IMR-90 (cell line): ENCODE data around the gene USP33. TPM values are rescaled to one million over a fixed set of nuclear protein-coding genes. Genes with fewer than 3 reads are reported as not detected.

ENCODE experiments used
- ATAC-seq: fragments of 200-7000 bp; cut with Tn5 transposase; 2 replicates; pipeline ENCODE4 v1.9.1; 2020; ENCODE audit warnings: low read depth, mild to moderate bottlenecking, moderate library complexity
- BruUV-seq: library from RNA; stranded (reverse); fragments of 400-500 nt; replicated peaks from 2 replicates; lab custom pipeline; 2021; lab: Mats Ljungman, UMichigan
- CTCF ChIA-PET: fragments of 300-600 bp; formaldehyde crosslinking; extraction: SDS; loops from one replicate; lab custom pipeline; 2021; ENCODE audit warnings: antibody characterized with exemption; lab: Yijun Ruan, JAX
- POLR2A ChIA-PET: fragments of 300-600 bp; sonication (Branson Sonifier 250); formaldehyde crosslinking; loops from one replicate; lab custom pipeline; 2022; ENCODE audit warnings: antibody characterized with exemption; ENCODE audit not compliant: unreplicated experiment; lab: Charles Lee
- DNase-seq: peaks from one replicate; pipeline ENCODE4 v3.0.0; 2013
- H2AFZ ChIP-seq: replicated peaks from 2 replicates; pipeline ENCODE3; 2013; ENCODE audit warnings: low read length, mild to moderate bottlenecking; ENCODE audit not compliant: poor library complexity
- H2AK5ac ChIP-seq: 2 replicates; pipeline ENCODE4 v1.6.1; 2013; ENCODE audit warnings: low read depth, low read length, inconsistent platforms
- H2AK9ac ChIP-seq: replicated peaks from 2 replicates; pipeline ENCODE3; 2013; ENCODE audit warnings: mild to moderate bottlenecking, low read depth, low read length, moderate library complexity; ENCODE audit not compliant: poor library complexity
- H2BK120ac ChIP-seq: 2 replicates; pipeline ENCODE4 v1.6.1; 2013; ENCODE audit warnings: low read depth, low read length, inconsistent platforms
- H2BK15ac ChIP-seq: 3 replicates; pipeline ENCODE4 v1.6.1; 2013; ENCODE audit warnings: low read depth, low read length, inconsistent platforms
- H2BK20ac ChIP-seq: 2 replicates; pipeline ENCODE4 v1.6.1; 2013; ENCODE audit warnings: low read depth, mild to moderate bottlenecking, inconsistent platforms, low read length, moderate library complexity
- H2BK5ac ChIP-seq: 2 replicates; pipeline ENCODE4 v1.6.1; 2013; ENCODE audit warnings: mild to moderate bottlenecking, low read depth, low read length, inconsistent platforms; ENCODE audit not compliant: poor library complexity, severe bottlenecking
- H3K14ac ChIP-seq: replicated peaks from 2 replicates; pipeline ENCODE4 v1.6.1; 2013; ENCODE audit warnings: low read depth, low read length, inconsistent platforms
- H3K18ac ChIP-seq: 2 replicates; pipeline ENCODE4 v1.6.1; 2013; ENCODE audit warnings: low read depth, low read length, control low read depth
- H3K23ac ChIP-seq: 2 replicates; pipeline ENCODE4 v1.6.1; 2013; ENCODE audit warnings: low read depth, low read length, inconsistent platforms
- H3K27ac ChIP-seq: 2 replicates; pipeline ENCODE4 v1.5.1; 2013; ENCODE audit warnings: mild to moderate bottlenecking, control low read depth, low read length; ENCODE audit not compliant: insufficient read depth
- H3K27me3 ChIP-seq: 2 replicates; pipeline ENCODE4 v1.6.1; 2013; ENCODE audit warnings: low read length; ENCODE audit not compliant: control insufficient read depth, insufficient read depth
- H3K36me3 ChIP-seq: 2 replicates; pipeline ENCODE4 v1.6.1; 2013; ENCODE audit warnings: low read length, mixed read lengths; ENCODE audit not compliant: control insufficient read depth, insufficient read depth
- H3K4ac ChIP-seq: 2 replicates; pipeline ENCODE4 v1.6.1; 2013; ENCODE audit warnings: low read depth, low read length, inconsistent platforms
- H3K4me1 ChIP-seq: 2 replicates; pipeline ENCODE4 v1.6.1; 2013; ENCODE audit warnings: low read length, mixed read lengths; ENCODE audit not compliant: control insufficient read depth, insufficient read depth
- H3K4me2 ChIP-seq: 2 replicates; pipeline ENCODE4 v1.6.1; 2013; ENCODE audit warnings: low read depth, mild to moderate bottlenecking, control low read depth, low read length, moderate library complexity
- H3K4me3 ChIP-seq: 2 replicates; pipeline ENCODE4 v1.5.1; 2013; ENCODE audit warnings: low read depth, mild to moderate bottlenecking, control low read depth, low read length, moderate library complexity; ENCODE audit not compliant: insufficient read depth
- H3K56ac ChIP-seq: 2 replicates; pipeline ENCODE4 v1.6.1; 2013; ENCODE audit warnings: low read length, inconsistent platforms; ENCODE audit not compliant: insufficient read depth; ENCODE audit errors: extremely low read depth
- H3K79me1 ChIP-seq, 2 experiments: 2 replicates each; pipeline ENCODE4 v1.6.1; 2013; ENCODE audit warnings: low read length in 2 of 2, inconsistent platforms in 1 of 2, low read depth in 1 of 2
- H3K9ac ChIP-seq: 2 replicates; pipeline ENCODE4 v1.6.1; 2013; ENCODE audit warnings: low read depth, low read length, control low read depth
- H3K9me1 ChIP-seq: 2 replicates; pipeline ENCODE4 v1.6.1; 2013; ENCODE audit warnings: low read length, inconsistent platforms; ENCODE audit not compliant: insufficient read depth
- H3K9me3 ChIP-seq: 2 replicates; pipeline ENCODE4 v1.6.1; 2013; ENCODE audit warnings: low read length; ENCODE audit not compliant: control insufficient read depth, insufficient read depth
- H4K20me1 ChIP-seq: 2 replicates; pipeline ENCODE4 v1.6.1; 2013; ENCODE audit warnings: low read length, inconsistent platforms; ENCODE audit not compliant: insufficient read depth
- H4K5ac ChIP-seq: 2 replicates; pipeline ENCODE4 v1.6.1; 2013; ENCODE audit warnings: mild to moderate bottlenecking, low read depth, low read length, control low read depth
- H4K8ac ChIP-seq, 2 experiments: 2 replicates each; pipeline ENCODE4 v1.6.1; 2013; ENCODE audit warnings: low read depth in 2 of 2, low read length in 2 of 2, control low read depth in 1 of 2, inconsistent platforms in 1 of 2
- H4K91ac ChIP-seq: 2 replicates; pipeline ENCODE4 v1.6.1; 2013; ENCODE audit warnings: low read depth, low read length, inconsistent platforms; ENCODE audit not compliant: insufficient read depth
- BHLHE40 ChIP-seq: fragments of 150-350 bp; IDR thresholded peaks from 2 replicates; pipeline ENCODE4 v1.6.1; 2016; ENCODE audit warnings: mild to moderate bottlenecking, low read depth, low read length
- CEBPB ChIP-seq: IDR thresholded peaks from 2 replicates; pipeline ENCODE4 v1.6.1; 2012; ENCODE audit warnings: low read depth, low read length, improper control_type of control experiment
- CHD1 ChIP-seq: IDR thresholded peaks from 2 replicates; pipeline ENCODE4 v1.6.1; 2012; ENCODE audit warnings: low read depth, low read length, improper control_type of control experiment
- CTCF ChIP-seq: conservative IDR thresholded peaks from 2 replicates; pipeline ENCODE4 v1.5.1; 2012; ENCODE audit warnings: mild to moderate bottlenecking, low read depth, low read length, improper control_type of control experiment
- ELK1 ChIP-seq: fragments of 150-350 bp; IDR thresholded peaks from 2 replicates; pipeline ENCODE4 v1.6.1; 2016; ENCODE audit warnings: low read depth, mild to moderate bottlenecking, low read length, moderate library complexity, borderline replicate concordance
- FOS ChIP-seq: fragments of 150-350 bp; IDR thresholded peaks from 2 replicates; pipeline ENCODE4 v1.6.1; 2016; ENCODE audit warnings: low read depth, low read length
- MAFK ChIP-seq: IDR thresholded peaks from 2 replicates; pipeline ENCODE4 v1.6.1; 2012; ENCODE audit warnings: low read depth, low read length, improper control_type of control experiment
- MAZ ChIP-seq: IDR thresholded peaks from 2 replicates; pipeline ENCODE4 v1.6.1; 2012; ENCODE audit warnings: low read depth, mild to moderate bottlenecking, low read length, improper control_type of control experiment, moderate library complexity, borderline replicate concordance
- MXI1 ChIP-seq: IDR thresholded peaks from 2 replicates; pipeline ENCODE4 v1.6.1; 2012; ENCODE audit warnings: low read depth, mild to moderate bottlenecking, low read length, moderate library complexity, borderline replicate concordance
- NFE2L2 ChIP-seq: fragments of 150-350 bp; IDR thresholded peaks from 2 replicates; pipeline ENCODE4 v1.6.1; 2016; ENCODE audit warnings: low read depth, mild to moderate bottlenecking, low read length
- POLR2A ChIP-seq: IDR thresholded peaks from 2 replicates; pipeline ENCODE4 v1.6.1; 2012; ENCODE audit warnings: mild to moderate bottlenecking, low read depth, low read length
- RAD21 ChIP-seq: IDR thresholded peaks from 2 replicates; pipeline ENCODE4 v1.6.1; 2012; ENCODE audit warnings: low read length, improper control_type of control experiment
- RCOR1 ChIP-seq: IDR thresholded peaks from 2 replicates; pipeline ENCODE4 v1.6.1; 2012; ENCODE audit warnings: mild to moderate bottlenecking, low read length, improper control_type of control experiment; ENCODE audit not compliant: insufficient replicate concordance
- RFX5 ChIP-seq: IDR thresholded peaks from 2 replicates; pipeline ENCODE4 v1.8.0; 2012; ENCODE audit warnings: low read depth, mild to moderate bottlenecking, low read length, moderate library complexity
- SMC3 ChIP-seq: fragments of 150-350 bp; IDR thresholded peaks from 2 replicates; pipeline ENCODE4 v1.6.1; 2016; ENCODE audit warnings: low read depth, mild to moderate bottlenecking, antibody characterized with exemption, low read length, moderate library complexity
- USF2 ChIP-seq: fragments of 150-350 bp; IDR thresholded peaks from 2 replicates; pipeline ENCODE4 v1.6.1; 2017; ENCODE audit warnings: mild to moderate bottlenecking, antibody characterized with exemption, low read length, low read depth
- WGBS, 2 experiments: methylation state at CpG; one replicate each; pipeline versions ENCODE4 v1.1.5 to v1.1.7; 2013; ENCODE audit warnings: missing lambda C conversion rate in 2 of 2; ENCODE audit not compliant: insufficient read length in 1 of 2; ENCODE audit errors: extremely low coverage in 2 of 2; 5-methylcytosine and 5-hydroxymethylcytosine counted together
- dilution Hi-C: fragments of 300-500 bp; cut with HindIII; formaldehyde crosslinking; loops from one replicate; pipeline ENCODE4 v1.14.3; 2018; ENCODE audit warnings: low sequenced_read_pairs; ENCODE audit not compliant: unreplicated experiment
- in situ Hi-C: fragments of 300-500 bp; cut with MboI; formaldehyde crosslinking; loops from 3 replicates; pipeline ENCODE4 v1.14.3; 2019; ENCODE audit warnings: low sequenced_read_pairs, inconsistent platforms, mixed read lengths
- intact Hi-C: fragments of 100-400 bp; cut with micrococcal nuclease; formaldehyde crosslinking; loops from 2 replicates; pipeline ENCODE4 v1.10.0; 2022
- polyA plus RNA-seq, 3 experiments: library from polyadenylated mRNA; depleted of rRNA; stranded (reverse); fragments of >200 nt; gene quantifications; 2 replicates each; pipeline ENCODE4 v1.2.3, GENCODE V29; 2012; ENCODE audit warnings: low replicate concordance in 1 of 3
- total RNA-seq: library from RNA; depleted of rRNA; stranded (reverse); fragments of >200 nt; gene quantifications from 2 replicates; pipeline ENCODE4 v1.2.3, GENCODE V29; 2012

USP33 gene
- total and polyA plus RNA-seq, 2 of the 4 experiments (the other 2 are of a cell fraction): 33.7 to 64.5 TPM

GRCh38 chr1:77742011-77742555, 17.6 kb downstream of the USP33 start:
- Histone ChIP-seq H3K36me3 (peaks cover 9% of the 10 kb centered on the region), H2AFZ (no peak overlapping the region), H2BK5ac (no peak overlapping the region), H2BK15ac (no peak overlapping the region), H3K4ac (no peak overlapping the region), H2BK20ac (no peak overlapping the region), H3K4me3 (no peak overlapping the region), H4K20me1 (peaks cover 14% of the 10 kb centered on the region; the same call in 1 of the 2 replicates), H3K56ac (no peak overlapping the region), H3K27me3 (no peaks in the 10 kb centered on the region), H3K4me2 (no peak overlapping the region), H2AK9ac (no peak overlapping the region), H4K5ac (no peak overlapping the region), H3K9ac (no peak overlapping the region), H4K91ac (no peak overlapping the region), H3K18ac (no peak overlapping the region), H3K23ac (no peak overlapping the region), H3K14ac (no peak overlapping the region), H2AK5ac (no peak overlapping the region), H2BK120ac (no peak overlapping the region), H3K4me1 (no peaks in the 10 kb centered on the region), H3K9me3 (no peaks in the 10 kb centered on the region), H3K9me1 (peaks cover 6% of the 10 kb centered on the region; the same call in 1 of the 2 replicates), H3K79me1 (peaks cover 15 to 37% of the 10 kb centered on the region in 2 experiments), H4K8ac (no peak overlapping the region), H3K27ac (no peak overlapping the region)
- 100% methylated on average over 1 of the region's 3 CpGs; no CpG with 5 or more reads in 1 of the 2 experiments for WGBS, 2 experiments
- TF ChIP-seq FOS (no peak), BHLHE40 (no peak), POLR2A (no peak), CEBPB (no peak), CHD1 (no peak), RAD21 (no peak), RFX5 (no peak), SMC3 (no peak), RCOR1 (no peak), MAZ (no peak), MAFK (no peak), NFE2L2 (no peak), ELK1 (no peak), MXI1 (no peak), CTCF (no peak), USF2 (no peak)
- BruUV-seq: no TSS peak
- ChIA-PET CTCF (interaction anchor here (0.6 kb wide), 1 partner anchor 34 kb away, joined by 6 read pairs; no protein-coding TSS in a partner anchor), POLR2A (no interaction called here)
- dilution Hi-C loops (no loop called here), in situ Hi-C loops (no loop called here), intact Hi-C loops (no loop called here)
- DNase-seq: no peak
- no peak for ATAC-seq
